Activated CD8-positive, alpha-beta memory T cell treated with anti-CD3 and anti-CD28 coated beads, Interleukin-2, amount 10 ng/mL, durations not matched to agents 7 days and 5 days (primary cell): ENCODE data around the gene TFRC. TPM values are rescaled to one million over a fixed set of nuclear protein-coding genes. Genes with fewer than 3 reads are reported as not detected.
A peak's percentile ranks its signal among the peaks of the same experiment; 100 is the strongest.

ENCODE experiments used
- ATAC-seq: fragments of 150-1000 bp; cut with Tn5 transposase; one replicate; pipeline ENCODE4 v1.10.0; 2021; ENCODE audit warnings: moderate library complexity
- CTCF ChIA-PET: fragments of 350-600 bp; sonication (Branson Sonifier 250); formaldehyde crosslinking; loops from one replicate; lab custom pipeline; 2021; ENCODE audit warnings: antibody characterized with exemption; lab: Charles Lee
- DNase-seq: peaks from one replicate; pipeline ENCODE4 v3.0.0-alpha.2; 2020
- H3K27ac Mint-ChIP-seq: one replicate; pipeline ENCODE4 v1.8.0; 2021; ENCODE audit warnings: mild to moderate bottlenecking, mixed read lengths
- H3K27me3 Mint-ChIP-seq: one replicate; pipeline ENCODE4 v1.8.0; 2021; ENCODE audit warnings: mixed read lengths
- H3K36me3 Mint-ChIP-seq: one replicate; pipeline ENCODE4 v1.8.0; 2021; ENCODE audit warnings: mild to moderate bottlenecking, mixed read lengths
- H3K4me1 Mint-ChIP-seq: one replicate; pipeline ENCODE4 v1.8.0; 2021; ENCODE audit warnings: mixed read lengths
- H3K4me3 Mint-ChIP-seq: one replicate; pipeline ENCODE4 v1.8.0; 2021; ENCODE audit warnings: mild to moderate bottlenecking, moderate library complexity, mixed read lengths
- H3K9me3 Mint-ChIP-seq: one replicate; pipeline ENCODE4 v1.8.0; 2022; ENCODE audit warnings: low read depth, mixed read lengths
- total RNA-seq, 2 experiments: library from RNA; stranded (reverse); gene quantifications; one replicate each; pipeline ENCODE4 v1.2.3, GENCODE V29; 2021

TFRC gene
- total RNA-seq = 100 to 1,000 TPM; 409 to 782 TPM

DNA sequence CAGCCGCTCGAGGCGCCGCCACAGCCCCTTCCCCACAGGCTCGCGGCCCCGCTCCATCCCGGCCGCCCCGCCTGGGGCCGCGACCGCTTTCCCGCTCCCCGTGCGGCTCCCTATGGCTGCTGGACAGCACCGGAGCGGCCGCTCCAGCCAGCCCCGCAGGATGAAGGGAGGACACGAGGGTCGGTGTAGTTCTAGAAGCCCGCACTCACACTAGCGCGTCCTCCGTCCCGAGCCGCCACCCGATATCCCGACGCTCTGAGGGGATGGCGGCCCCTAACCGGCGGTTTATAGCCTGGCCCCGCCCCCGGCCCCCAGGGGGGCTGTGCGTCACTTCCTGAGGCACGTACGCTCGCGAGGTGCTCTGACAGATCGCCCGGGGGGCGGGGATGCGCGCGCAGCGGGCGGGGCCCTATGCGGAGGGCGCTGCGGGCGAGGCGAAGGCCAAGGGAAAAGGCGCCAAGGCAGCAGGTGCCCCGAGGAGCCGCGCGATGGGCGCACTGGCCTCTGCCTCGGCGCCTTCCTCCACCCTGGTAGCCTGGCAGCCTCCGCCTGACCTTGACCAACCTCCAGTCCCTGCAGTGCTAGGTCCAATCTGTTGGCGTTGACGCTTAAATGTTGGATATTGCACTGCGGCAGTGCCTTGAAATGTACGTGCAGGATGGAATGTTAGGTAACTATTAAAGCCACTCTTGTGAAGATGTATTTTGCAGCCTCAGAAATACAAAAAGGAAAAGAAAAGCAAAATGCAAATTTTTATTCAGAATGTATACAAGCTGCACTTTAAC is at the start of gene TFRC:
Gene TFRC, minus strand, starts transcription at position 257 of the 785 bp plus-strand sequence. CDS start 4,991 bp downstream, outside the sequence.
- H3K4me3 Mint-ChIP-seq = peak within 1 kb of the TSS; percentile 100
- H3K9me3 Mint-ChIP-seq = no peaks in the 10 kb centered on the region
- H3K27me3 Mint-ChIP-seq = no peaks in the 10 kb centered on the region

DNA sequence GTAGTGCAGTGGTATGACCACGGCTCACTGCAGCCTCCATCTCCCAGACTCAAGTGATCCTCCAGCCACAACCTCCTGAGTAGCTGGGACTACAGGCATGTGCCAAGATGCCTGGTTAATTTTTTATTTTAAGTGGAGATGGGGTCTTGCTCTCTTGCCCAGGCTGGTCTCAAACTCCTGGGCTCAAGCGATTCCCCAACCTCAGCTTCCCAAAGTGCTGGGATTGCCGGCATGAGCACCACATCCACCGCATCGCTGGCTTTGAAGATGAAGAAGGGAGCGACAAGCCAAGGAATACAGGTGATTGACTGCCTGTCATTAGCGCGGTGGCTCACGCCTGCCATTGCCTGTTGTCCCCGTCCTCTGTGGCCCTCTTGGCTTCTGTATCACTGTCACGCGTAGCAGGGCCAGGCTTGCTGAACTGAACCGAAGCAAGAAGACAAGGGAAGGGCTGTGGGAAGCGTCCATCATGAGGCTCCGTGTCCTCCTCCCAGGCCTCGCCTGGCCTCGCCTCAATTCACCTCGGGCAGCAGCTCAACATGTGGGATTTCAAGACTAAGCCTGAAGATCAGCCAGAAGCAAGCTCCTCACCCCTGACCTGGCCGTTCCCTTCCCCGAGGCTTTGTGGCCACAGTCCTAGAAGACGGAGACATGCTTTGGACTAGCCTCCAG is 46.4 kb upstream of the TFRC start:
- DNase-seq (no peak), ATAC-seq (no peak)
- H3K27ac Mint-ChIP-seq = peak overlapping the region; percentile 94
- H3K4me3 Mint-ChIP-seq = no peak overlapping the region
- no peaks in the 10 kb centered on the region for H3K27me3 Mint-ChIP-seq
- CTCF ChIA-PET = interaction anchor here (0.9 to 3.4 kb wide), 6 partner anchors 10 to 68 kb away, joined by 3 to 25 read pairs (median 7); no protein-coding TSS in a partner anchor
- no peaks in the 10 kb centered on the region for H3K9me3 Mint-ChIP-seq
- H3K36me3 Mint-ChIP-seq = no peaks in the 10 kb centered on the region
- peaks cover 33% of the 10 kb centered on the region for H3K4me1 Mint-ChIP-seq

More for the DNA sequence above, at the start of gene TFRC:
- peak; percentile 96 for DNase-seq
- peaks cover 38% of the 10 kb centered on the region for H3K4me1 Mint-ChIP-seq
- peak within 1 kb of the TSS; percentile 97 for H3K27ac Mint-ChIP-seq
- CTCF ChIA-PET = interaction anchor here (1.0 to 13.2 kb wide), 4 partner anchors 30 to 110 kb away, joined by 3 to 238 read pairs (median 10); no protein-coding TSS in a partner anchor
- H3K36me3 Mint-ChIP-seq = peaks cover 34% of the 10 kb centered on the region
- ATAC-seq = peak; percentile 87

DNA sequence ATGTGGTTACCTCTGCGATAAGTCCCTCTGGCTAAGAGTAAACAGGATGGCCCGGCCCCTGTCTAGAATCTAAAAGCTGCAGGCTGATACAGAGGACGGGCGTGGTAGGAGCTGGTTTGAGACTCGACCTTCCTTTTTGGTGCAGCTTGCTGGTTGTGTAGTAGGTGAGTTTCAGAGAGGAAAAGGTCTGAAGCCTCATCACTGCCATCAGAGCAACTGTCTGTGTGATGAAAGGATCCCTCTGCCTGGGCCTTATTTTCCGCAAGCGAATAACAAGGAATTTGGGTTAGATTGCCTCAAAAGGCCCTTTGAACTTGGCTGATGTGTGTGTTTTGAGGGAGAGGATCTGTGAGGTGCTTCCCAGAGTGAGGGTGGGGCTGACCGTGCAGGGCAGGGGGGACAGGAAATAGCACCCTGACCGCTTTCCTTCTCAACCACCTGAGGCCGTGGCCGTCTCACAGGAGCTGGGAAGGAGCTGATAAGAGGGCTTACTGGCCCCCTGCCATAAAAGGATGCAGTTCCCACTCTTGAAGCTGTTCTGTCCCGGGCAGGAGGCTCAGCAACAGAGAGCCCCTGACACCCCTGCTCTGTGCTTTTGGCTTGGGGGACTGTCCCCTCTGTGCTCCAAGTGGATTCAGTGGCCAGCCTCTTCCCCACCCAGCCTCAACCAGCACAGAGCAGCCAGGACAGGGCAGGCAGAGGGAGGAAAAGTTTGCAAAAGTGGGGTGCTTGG is 45.6 kb upstream of the TFRC start:
- peak overlapping the region; percentile 36 for H3K4me3 Mint-ChIP-seq
- H3K27ac Mint-ChIP-seq = peak overlapping the region; percentile 94
- no peaks in the 10 kb centered on the region for H3K27me3 Mint-ChIP-seq
- peaks cover 38% of the 10 kb centered on the region for H3K4me1 Mint-ChIP-seq
- no peaks in the 10 kb centered on the region for H3K9me3 Mint-ChIP-seq
- DNase-seq = peak; percentile 81
- peak; percentile 84 for ATAC-seq
- H3K36me3 Mint-ChIP-seq = no peaks in the 10 kb centered on the region
- CTCF ChIA-PET = interaction anchor here (0.7 to 3.4 kb wide), 7 partner anchors 10 to 278 kb away, joined by 3 to 25 read pairs (median 6); no protein-coding TSS in a partner anchor

DNA sequence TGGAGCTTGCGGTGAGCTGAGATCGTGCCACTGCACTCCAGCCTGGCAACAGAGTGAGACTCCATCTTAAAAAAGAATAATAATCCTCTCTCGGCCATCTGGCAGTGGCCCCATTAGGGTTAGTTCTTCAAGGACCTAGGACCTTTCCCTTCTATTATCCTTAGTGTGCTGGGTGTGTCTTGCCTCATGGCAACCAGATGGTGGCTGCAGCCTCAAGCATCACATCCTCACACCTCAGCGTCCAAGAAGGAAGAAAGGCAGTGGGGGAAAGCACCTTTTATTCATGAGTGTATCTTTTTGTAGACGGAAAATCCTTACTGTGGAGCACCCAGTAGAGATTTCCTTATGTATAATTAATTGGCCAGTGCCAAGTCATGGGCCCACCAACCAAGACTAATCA is 42.7 kb upstream of the TFRC start:
- no peaks in the 10 kb centered on the region for H3K36me3 Mint-ChIP-seq
- H3K27me3 Mint-ChIP-seq = no peaks in the 10 kb centered on the region
- no peak for DNase-seq
- CTCF ChIA-PET = no interaction called here
- ATAC-seq = no peak
- H3K4me1 Mint-ChIP-seq = peaks cover 60% of the 10 kb centered on the region
- H3K4me3 Mint-ChIP-seq = no peak overlapping the region
- H3K9me3 Mint-ChIP-seq = no peaks in the 10 kb centered on the region
- H3K27ac Mint-ChIP-seq = no peak overlapping the region

DNA sequence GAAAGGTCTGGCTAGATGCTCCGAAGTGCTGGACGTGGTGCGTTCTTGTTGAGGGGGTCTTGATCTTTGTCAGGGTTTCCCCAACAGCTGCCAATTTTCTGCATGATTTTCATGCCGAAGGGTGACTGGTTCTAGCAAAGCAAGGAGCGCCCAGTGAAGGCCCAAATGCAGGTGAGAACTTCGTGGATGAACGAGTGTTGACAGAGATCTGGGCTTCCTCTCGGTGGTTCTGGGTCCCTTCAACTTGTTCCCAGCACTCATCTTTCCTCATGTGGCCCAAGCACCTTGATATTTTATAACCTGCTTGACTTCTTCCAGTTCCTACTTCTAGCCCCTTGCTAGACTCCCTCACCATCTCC is 40.8 kb upstream of the TFRC start:
- CTCF ChIA-PET = interaction anchor here (1.2 to 2.0 kb wide), 3 partner anchors 9 to 56 kb away, joined by 3 to 8 read pairs (median 3); no protein-coding TSS in a partner anchor
- Mint-ChIP-seq H3K4me1 (peaks cover 59% of the 10 kb centered on the region), H3K27me3 (no peaks in the 10 kb centered on the region), H3K4me3 (no peak overlapping the region), H3K9me3 (no peaks in the 10 kb centered on the region), H3K27ac (no peak overlapping the region), H3K36me3 (no peaks in the 10 kb centered on the region)
- ATAC-seq (no peak), DNase-seq (no peak)

DNA sequence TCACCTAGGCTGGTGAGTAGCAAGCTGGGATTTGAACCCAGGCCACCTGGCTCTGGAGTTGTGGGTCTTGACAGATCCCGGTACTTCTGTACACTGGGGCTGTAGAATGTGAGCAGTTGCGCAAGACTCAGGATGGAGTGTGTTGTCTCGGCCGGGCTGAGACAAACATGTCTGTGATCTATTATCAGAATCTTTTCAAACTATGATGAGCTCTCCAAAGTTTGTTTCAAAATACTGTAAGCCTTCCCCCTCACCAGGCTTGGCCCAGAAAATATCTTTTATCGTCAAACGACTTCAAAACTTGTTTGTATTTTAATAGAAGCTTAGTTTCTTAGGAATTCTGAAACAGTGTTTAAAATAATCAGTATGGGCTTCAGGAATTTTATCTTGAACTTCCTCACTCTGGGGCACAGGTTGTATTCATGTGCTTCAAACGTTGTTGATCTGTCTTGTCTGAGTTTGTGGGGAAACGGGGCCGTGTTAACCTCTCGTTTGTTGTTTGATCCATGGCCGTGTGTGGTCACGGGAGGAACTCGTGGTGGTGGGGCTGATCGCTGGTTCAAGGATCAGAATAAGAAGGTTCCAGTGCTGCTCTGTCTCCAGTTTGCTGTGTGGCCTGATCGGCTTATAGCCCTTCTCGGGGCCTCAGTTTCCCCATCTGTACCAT is 40.3 kb upstream of the TFRC start:
- Mint-ChIP-seq H3K27me3 (no peaks in the 10 kb centered on the region), H3K4me1 (peaks cover 55% of the 10 kb centered on the region), H3K9me3 (no peaks in the 10 kb centered on the region), H3K27ac (peak overlapping the region; percentile 79), H3K4me3 (no peak overlapping the region), H3K36me3 (no peaks in the 10 kb centered on the region)
- ATAC-seq = no peak
- no peak for DNase-seq
- CTCF ChIA-PET = interaction anchor here (0.5 to 2.0 kb wide), 5 partner anchors 9 to 196 kb away, joined by 3 to 8 read pairs (median 3); partner anchors contain the start of gene DYNLT2B

DNA sequence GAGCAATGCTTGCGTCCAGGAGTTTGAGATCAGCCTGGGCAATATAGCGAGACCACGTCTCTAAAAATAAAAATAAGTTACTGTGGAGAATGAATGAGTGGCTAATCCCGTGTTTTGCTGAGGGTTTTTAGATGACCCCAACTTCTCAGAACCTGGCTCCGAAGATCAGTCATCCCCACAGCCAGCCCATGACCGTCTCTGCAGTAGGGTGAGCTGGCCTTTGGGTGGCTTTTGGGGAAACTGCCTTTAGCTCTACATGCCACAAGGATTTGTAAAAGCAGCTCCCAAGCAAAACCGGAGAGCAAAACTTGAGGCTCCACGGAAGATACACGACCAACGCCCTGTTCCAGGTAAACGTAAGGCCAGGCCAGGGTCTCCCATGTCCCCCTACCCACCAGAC is 39.2 kb upstream of the TFRC start:
- Mint-ChIP-seq H3K27me3 (no peaks in the 10 kb centered on the region), H3K4me3 (no peak overlapping the region), H3K9me3 (no peaks in the 10 kb centered on the region), H3K36me3 (no peaks in the 10 kb centered on the region), H3K4me1 (peaks cover 46% of the 10 kb centered on the region), H3K27ac (peak overlapping the region; percentile 79)
- ATAC-seq = no peak
- no peak for DNase-seq
- CTCF ChIA-PET = interaction anchor here (0.9 to 2.0 kb wide), 5 partner anchors 9 to 58 kb away, joined by 3 to 8 read pairs (median 4); no protein-coding TSS in a partner anchor

DNA sequence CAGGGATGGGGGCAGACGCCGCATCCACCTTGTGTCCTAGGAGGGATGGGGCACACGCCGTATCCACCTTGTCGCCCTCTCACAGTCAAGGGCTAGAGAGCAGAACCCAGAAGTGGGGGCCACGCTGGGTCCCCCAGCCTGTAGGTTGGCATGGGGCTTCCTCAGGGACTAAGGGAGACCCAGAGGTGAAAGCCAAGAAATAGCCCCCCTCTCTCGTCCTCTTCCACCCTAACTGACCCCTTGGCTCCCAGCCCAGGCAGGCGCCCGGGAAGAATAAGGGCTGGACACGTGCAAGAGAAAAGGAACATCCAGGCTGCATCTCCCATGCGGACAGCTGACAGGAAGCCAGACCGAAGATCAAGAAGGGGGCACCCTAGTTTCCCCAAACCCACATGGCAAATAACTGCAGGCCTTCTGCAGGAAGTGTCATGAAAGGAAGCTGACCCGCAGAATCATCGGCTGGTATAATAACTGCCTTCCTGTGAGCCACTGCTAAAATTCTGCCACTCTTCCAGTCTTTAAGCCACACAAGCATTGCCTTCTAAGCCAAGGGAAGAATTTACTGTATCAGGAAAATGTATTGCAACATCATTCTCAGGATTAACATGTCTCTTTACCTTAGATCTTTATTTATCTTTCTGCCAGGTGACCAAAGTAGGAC is 38.5 kb upstream of the TFRC start:
- peak overlapping the region; percentile 79 for H3K27ac Mint-ChIP-seq
- DNase-seq = peak; percentile 72
- H3K27me3 Mint-ChIP-seq = no peaks in the 10 kb centered on the region
- peaks cover 46% of the 10 kb centered on the region for H3K4me1 Mint-ChIP-seq
- CTCF ChIA-PET = interaction anchor here (0.9 to 2.0 kb wide), 3 partner anchors 8 to 48 kb away, joined by 3 to 8 read pairs (median 5); no protein-coding TSS in a partner anchor
- no peaks in the 10 kb centered on the region for H3K36me3 Mint-ChIP-seq
- peak; percentile 51 for ATAC-seq
- no peaks in the 10 kb centered on the region for H3K9me3 Mint-ChIP-seq
- peak overlapping the region; percentile 16 for H3K4me3 Mint-ChIP-seq

DNA sequence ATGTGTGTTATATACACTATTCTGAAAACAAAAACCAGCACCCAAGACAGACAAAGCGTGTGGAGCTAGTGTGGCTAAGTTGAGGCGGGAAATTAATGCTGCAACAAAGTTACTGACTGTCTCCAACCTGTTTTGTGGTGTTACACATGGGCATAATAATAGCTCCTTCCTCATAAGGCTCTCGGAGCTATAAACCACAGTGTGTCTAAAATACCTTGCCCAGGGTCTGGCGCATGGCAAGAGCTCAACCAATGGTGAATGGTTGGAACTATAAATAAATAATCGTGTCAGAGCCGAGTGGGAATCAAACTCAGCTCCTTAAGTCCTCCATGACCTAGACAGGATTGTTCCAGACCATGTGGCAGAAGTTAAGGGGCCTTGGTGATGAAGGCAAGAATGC is 35.9 kb upstream of the TFRC start:
- no peaks in the 10 kb centered on the region for H3K36me3 Mint-ChIP-seq

DNA sequence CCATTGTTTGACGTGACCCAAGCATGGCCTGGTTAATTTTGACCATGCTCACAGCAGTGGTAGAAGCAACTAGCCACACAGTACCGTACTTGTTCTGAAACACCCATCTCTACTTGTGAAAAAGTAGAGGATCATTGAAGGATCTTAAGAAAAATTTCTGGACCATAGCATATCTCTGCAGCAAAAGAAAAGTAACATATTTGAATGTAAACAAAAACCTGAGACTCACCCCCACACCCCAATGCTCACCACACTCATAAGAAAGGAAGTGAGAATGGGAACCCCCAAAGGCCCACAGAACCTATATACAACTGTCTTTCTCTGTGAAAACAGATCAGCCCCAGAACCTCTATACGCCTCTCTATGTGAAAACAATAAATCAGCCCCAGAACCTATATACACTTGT is 33.8 kb upstream of the TFRC start:
- ATAC-seq (peak; percentile 71), DNase-seq (peak; percentile 69)
- H3K9me3 Mint-ChIP-seq = no peaks in the 10 kb centered on the region
- no peaks in the 10 kb centered on the region for H3K36me3 Mint-ChIP-seq
- H3K27me3 Mint-ChIP-seq = no peaks in the 10 kb centered on the region
- peaks cover 48% of the 10 kb centered on the region for H3K4me1 Mint-ChIP-seq
- no peak overlapping the region for H3K27ac Mint-ChIP-seq
- H3K4me3 Mint-ChIP-seq = no peak overlapping the region
- CTCF ChIA-PET = no interaction called here

More for the DNA sequence above, 35.9 kb upstream of the TFRC start:
- ATAC-seq (no peak), DNase-seq (no peak)
- CTCF ChIA-PET = interaction anchor here (1.1 to 2.0 kb wide), 6 partner anchors 11 to 64 kb away, joined by 3 to 14 read pairs (median 7); no protein-coding TSS in a partner anchor
- Mint-ChIP-seq H3K27ac (peak overlapping the region; percentile 68), H3K4me3 (no peak overlapping the region), H3K4me1 (peaks cover 52% of the 10 kb centered on the region), H3K9me3 (no peaks in the 10 kb centered on the region), H3K27me3 (no peaks in the 10 kb centered on the region)

DNA sequence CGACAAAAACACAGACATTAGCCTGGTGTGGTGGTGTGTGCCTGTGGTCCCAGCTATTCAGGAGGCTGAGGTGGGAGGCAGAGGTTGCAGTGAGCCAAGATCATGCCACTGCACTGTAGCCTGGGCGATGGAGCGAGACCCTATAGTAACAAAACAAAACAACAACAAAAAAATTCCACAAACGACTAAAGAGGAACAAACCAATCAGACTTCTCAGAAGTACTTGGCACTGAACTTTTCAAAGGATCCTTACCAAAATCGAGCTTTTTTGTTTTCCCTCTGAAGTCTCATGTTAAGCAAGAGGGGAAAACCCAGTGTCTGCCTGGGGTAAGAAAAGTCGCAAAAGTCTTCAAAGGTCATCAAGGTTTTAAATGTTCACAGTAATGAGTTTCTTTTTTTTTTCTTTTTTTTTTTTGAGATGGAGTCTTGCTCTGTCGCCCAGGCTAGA is 30.1 kb upstream of the TFRC start:
- Mint-ChIP-seq H3K27me3 (no peaks in the 10 kb centered on the region), H3K4me3 (no peak overlapping the region), H3K4me1 (peaks cover 23% of the 10 kb centered on the region), H3K9me3 (no peaks in the 10 kb centered on the region), H3K36me3 (no peaks in the 10 kb centered on the region), H3K27ac (peak overlapping the region; percentile 76)
- DNase-seq (no peak), ATAC-seq (peak; percentile 44)
- CTCF ChIA-PET = interaction anchor here (0.9 to 1.8 kb wide), 8 partner anchors 9 to 72 kb away, joined by 3 to 8 read pairs (median 4); no protein-coding TSS in a partner anchor
